Pancreas (tissue), 10 donors: Measurements from ENCODE around the gene FOXO3. TPM values are rescaled to one million over a fixed set of nuclear protein-coding genes. Genes with fewer than 3 reads are reported as not detected.

Experiments used
- ATAC-seq, 4 donors: fragments of 200-7000 bp; cut with Tn5 transposase; one replicate each; pipeline versions ENCODE4 v1.8.0 to v1.9.1; 2020; ENCODE audit warnings: mild to moderate bottlenecking in 4 of 4, moderate library complexity in 4 of 4
- DNase-seq, 6 donors: peaks; one replicate each; pipeline ENCODE4 v3.0.0-alpha.2; 2020
- FAIRE-seq: peaks from 2 replicates; lab custom pipeline; 2012; peaks lifted over from hg19 to GRCh38; lab: Jason Lieb, UNC
- H3K27ac ChIP-seq, 4 donors: fragments of 200-600 bp; sonication (generic); 1 replicate in 3 of 4; 2 replicates in 1 of 4; pipeline versions ENCODE4 v1.5.0 to v1.8.0; 2020
- H3K27me3 ChIP-seq, 4 donors: fragments of 200-600 bp; one replicate each; pipeline ENCODE4 v1.8.0; 2021
- H3K36me3 ChIP-seq, 3 donors: fragments of 200-600 bp; sonication (generic) in 1 of 3; one replicate each; pipeline versions ENCODE4 v1.5.0 to v1.8.0; 2020 to 2021
- H3K4me1 ChIP-seq, 3 donors: fragments of 200-600 bp; one replicate each; pipeline ENCODE4 v1.8.0; 2021
- H3K4me3 ChIP-seq, 4 donors: fragments of 200-600 bp; sonication (generic) in 2 of 4; one replicate each; pipeline versions ENCODE4 v1.5.0 to v1.8.0; 2020 to 2021
- H3K9me3 ChIP-seq, 4 donors: fragments of 200-600 bp; one replicate each; pipeline ENCODE4 v1.8.0; 2021
- WGBS, 2 donors: extraction: QIAGEN DNeasy Blood & Tissue Kit; methylation state at CpG; one replicate each; pipeline ENCODE4 v1.1.7; 2013; 5-methylcytosine and 5-hydroxymethylcytosine counted together
- intact Hi-C, 3 donors: fragments of 100-400 bp; cut with DNase I; formaldehyde crosslinking; loops; one replicate each; pipeline versions ENCODE4 v1.11.1 to v1.14.2; 2022
- polyA plus RNA-seq, 2 donors: library from polyadenylated mRNA; stranded (reverse); fragments of 200-250 nt; gene quantifications; one replicate each; pipeline ENCODE4 v1.2.3, GENCODE V29; 2013
- total RNA-seq, 6 donors: library from RNA; stranded (reverse); fragmentation: NEBNext Ultra II Directional in 4 of 6; extraction: Animal tissue kit (Norgen Biotek cat#: 25700) in 4 of 6; gene quantifications; one replicate each; pipeline versions ENCODE4 v1.2.1 to v1.2.4, GENCODE V29; 2021 to 2023
- TF ChIP-seq, protein P1 (sequence below), 4 donors: fragments of 200-600 bp; sonication (generic) in 3 of 4; IDR thresholded peaks; one replicate each; pipeline versions ENCODE4 v1.5.0 to v1.8.0; 2021; ENCODE audit warnings: antibody characterized with exemption in 4 of 4
- donor health status: healthy with polysubstance abuse.
- donor health status: DM: no; HTN: no; CAD: no; lungs with moderate emphysema.
- donor health status: DM: no; HTN: no; CAD: no.
- donor health status: control.
- donor health status: control.
- donor health status: Bipolar disorder and iron deficiency.
- donor health status: DM: yes; HTN: yes; CAD: no.
- donor health status: DM: no; HTN: no; CAD: no.
- donor health status: DM: no; HTN: no; CAD: no.
- donor health status: DM: yes; HTN: yes; CAD: no.

Gene FOXO3
- total and polyA plus RNA-seq, 8 donors = 11.3 to 61.2 (median 41.2) TPM

DNA sequence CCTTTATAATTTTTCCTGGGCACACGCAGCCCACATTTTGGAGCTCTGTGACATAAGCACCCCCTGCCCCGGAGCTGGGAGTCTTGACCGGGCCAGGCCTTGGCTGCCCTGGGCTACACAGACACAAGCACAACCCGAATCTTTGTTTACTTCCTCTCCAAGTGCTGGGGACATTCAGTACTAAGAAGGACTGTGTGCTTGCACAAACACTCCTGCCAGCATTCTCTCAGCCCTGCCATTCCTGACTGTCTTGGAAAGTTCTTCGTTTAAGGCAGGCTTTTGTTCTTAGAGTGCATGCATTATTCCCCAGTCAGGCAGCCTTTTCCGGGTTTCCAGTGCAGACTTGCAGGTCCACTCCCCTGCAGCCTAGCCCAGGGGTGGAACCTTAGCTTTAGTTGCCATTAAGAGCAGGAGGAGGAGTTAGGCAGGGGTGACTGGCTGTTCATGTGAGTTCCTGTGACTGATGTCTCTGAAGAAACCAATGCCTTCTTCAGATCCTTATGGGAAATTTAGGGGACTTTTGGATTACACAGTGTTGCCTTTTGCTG, 28.6 kb downstream of the FOXO3 start:
- ATAC-seq (peak; percentile 80 to 88 (median 83)), DNase-seq (peak; percentile 51 to 76 (median 61)), FAIRE-seq (no peak)
- H3K27ac ChIP-seq = peak overlapping the region; percentile 27 to 73 (median 49)
- intact Hi-C loops = no loop called here
- no peaks in the 10 kb centered on the region for H3K36me3 ChIP-seq
- no peak overlapping the region for H3K4me3 ChIP-seq
- 5 to 6% methylated on average over 6 of the region's 6 CpGs for WGBS, 2 donors
- H3K27me3 ChIP-seq = no peaks in the 10 kb centered on the region
- TF ChIP-seq, protein P1, sequence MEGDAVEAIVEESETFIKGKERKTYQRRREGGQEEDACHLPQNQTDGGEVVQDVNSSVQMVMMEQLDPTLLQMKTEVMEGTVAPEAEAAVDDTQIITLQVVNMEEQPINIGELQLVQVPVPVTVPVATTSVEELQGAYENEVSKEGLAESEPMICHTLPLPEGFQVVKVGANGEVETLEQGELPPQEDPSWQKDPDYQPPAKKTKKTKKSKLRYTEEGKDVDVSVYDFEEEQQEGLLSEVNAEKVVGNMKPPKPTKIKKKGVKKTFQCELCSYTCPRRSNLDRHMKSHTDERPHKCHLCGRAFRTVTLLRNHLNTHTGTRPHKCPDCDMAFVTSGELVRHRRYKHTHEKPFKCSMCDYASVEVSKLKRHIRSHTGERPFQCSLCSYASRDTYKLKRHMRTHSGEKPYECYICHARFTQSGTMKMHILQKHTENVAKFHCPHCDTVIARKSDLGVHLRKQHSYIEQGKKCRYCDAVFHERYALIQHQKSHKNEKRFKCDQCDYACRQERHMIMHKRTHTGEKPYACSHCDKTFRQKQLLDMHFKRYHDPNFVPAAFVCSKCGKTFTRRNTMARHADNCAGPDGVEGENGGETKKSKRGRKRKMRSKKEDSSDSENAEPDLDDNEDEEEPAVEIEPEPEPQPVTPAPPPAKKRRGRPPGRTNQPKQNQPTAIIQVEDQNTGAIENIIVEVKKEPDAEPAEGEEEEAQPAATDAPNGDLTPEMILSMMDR (IDR thresholded peaks at IDR 0.05) = no peak
- peaks cover 31 to 79% (median 69%) of the 10 kb centered on the region in 3 donors for H3K4me1 ChIP-seq
- no peaks in the 10 kb centered on the region for H3K9me3 ChIP-seq

DNA sequence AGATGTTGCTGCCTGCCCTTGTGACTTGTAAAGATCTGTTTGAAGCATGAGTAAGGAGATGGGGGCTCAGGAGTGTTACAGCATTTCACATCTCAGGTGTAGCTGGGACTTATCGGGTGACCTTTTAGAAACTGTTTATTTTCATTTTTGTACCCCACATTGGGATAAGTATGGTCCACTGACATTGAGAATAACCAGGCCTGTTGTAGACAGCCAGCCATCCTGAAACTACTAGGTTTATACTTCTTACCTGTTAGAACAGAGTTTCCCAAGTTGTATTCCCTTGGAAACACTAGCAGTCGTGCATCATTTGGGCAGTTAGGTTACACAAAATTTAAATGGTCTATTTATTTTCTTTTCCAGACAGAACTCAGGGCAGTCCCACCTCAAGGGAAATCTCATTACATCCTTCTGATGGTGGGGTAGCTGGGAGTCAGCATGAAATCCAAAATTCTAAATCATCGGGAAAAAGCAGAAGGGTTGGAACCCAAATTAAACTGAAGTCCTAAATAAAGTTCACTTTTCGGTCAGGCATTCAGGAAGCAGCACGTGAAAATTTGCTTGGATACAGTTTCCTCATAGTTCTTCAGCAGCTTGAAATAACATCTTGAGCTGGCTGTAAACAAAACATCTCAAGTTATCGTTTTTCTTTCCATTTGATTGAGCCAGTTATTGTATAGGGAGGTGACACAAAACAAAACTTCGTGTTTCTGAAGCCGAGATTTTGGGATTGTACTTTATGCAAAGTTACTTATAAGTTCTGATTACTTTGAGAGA, 30.5 kb downstream of the FOXO3 start:
- H3K27ac ChIP-seq = peak overlapping the region in 2 of 4 donors; percentile 19 to 26
- FAIRE-seq (no peak), DNase-seq (no peak), ATAC-seq (no peak)
- H3K4me3 ChIP-seq = no peak overlapping the region
- H3K36me3 ChIP-seq = no peaks in the 10 kb centered on the region
- intact Hi-C loops = no loop called here
- TF ChIP-seq, protein P1 (IDR thresholded peaks at IDR 0.05) = no peak
- H3K27me3 ChIP-seq = no peaks in the 10 kb centered on the region
- H3K4me1 ChIP-seq = peaks cover 45 to 86% (median 84%) of the 10 kb centered on the region in 3 donors
- 66 to 69% methylated on average over 8 of the region's 8 CpGs for WGBS, 2 donors
- H3K9me3 ChIP-seq = no peaks in the 10 kb centered on the region

- Histone ChIP-seq H3K4me3 (no peak overlapping the region), H3K4me1 (peaks cover 37 to 88% (median 80%) of the 10 kb centered on the region in 3 donors), H3K27ac (peak overlapping the region in 1 of 4 donors; percentile 15), H3K9me3 (no peaks in the 10 kb centered on the region), H3K36me3 (no peaks in the 10 kb centered on the region), H3K27me3 (no peaks in the 10 kb centered on the region)
- intact Hi-C loops = no loop called here
- DNase-seq (no peak), FAIRE-seq (no peak), ATAC-seq (peak in 1 of 4 donors; percentile 11)
- TF ChIP-seq, protein P1 (IDR thresholded peaks at IDR 0.05) = no peak
- 61 to 62% methylated on average over 10 of the region's 10 CpGs for WGBS, 2 donors
Observed at GRCh38 chr6:108592371-108593337, 31.9 kb downstream of the FOXO3 start.

DNA sequence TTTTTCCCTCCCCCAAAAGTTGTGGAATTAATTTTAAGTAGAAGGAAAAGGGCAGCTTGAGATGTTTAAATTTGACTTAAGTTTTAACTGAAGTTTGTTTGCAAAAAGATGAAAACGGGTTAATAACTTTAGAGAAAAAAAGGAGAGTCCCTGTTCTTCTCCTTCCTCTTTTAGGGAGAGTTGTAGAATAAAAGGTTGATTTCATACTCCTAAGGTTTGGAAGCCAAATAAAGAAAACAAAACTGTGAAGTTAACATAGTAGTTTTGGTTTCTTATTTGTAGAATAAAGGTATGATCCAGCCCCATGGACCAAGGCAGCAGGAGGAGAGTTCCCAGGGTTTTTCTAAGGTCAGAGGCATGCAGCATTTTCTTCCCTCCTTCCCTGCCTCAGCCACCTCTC, 33.4 kb downstream of the FOXO3 start:
- peaks cover 22 to 78% (median 78%) of the 10 kb centered on the region in 3 donors for H3K4me1 ChIP-seq
- FAIRE-seq = no peak
- 56 to 81% methylated on average over 1 of the region's 1 CpG for WGBS, 2 donors
- peak; percentile 7 to 27 (median 18) for ATAC-seq
- H3K4me3 ChIP-seq = no peak overlapping the region
- no peak overlapping the region for H3K27ac ChIP-seq
- no peaks in the 10 kb centered on the region for H3K36me3 ChIP-seq
- DNase-seq = no peak
- no peaks in the 10 kb centered on the region for H3K27me3 ChIP-seq
- intact Hi-C loops = no loop called here
- TF ChIP-seq, protein P1 (IDR thresholded peaks at IDR 0.05) = no peak
- H3K9me3 ChIP-seq = no peaks in the 10 kb centered on the region
